Neural cell (in vitro differentiated cells): ENCODE measurements around the gene HLCS. TPM values are rescaled to one million over a fixed set of nuclear protein-coding genes. Genes with fewer than 3 reads are reported as not detected.

Source experiments
- H2AFZ ChIP-seq: fragments of 200-600, 300-800 bp; sonication (generic), shearing (Covaris generic); 2 replicates; pipeline ENCODE4 v1.6.0; 2014; ENCODE audit warnings: low read depth, mild to moderate bottlenecking, antibody characterized with exemption, low read length, moderate library complexity
- H3F3A ChIP-seq: fragments of 200-600 bp; shearing (Covaris generic); 2 replicates; pipeline ENCODE4 v1.6.1; 2016; ENCODE audit warnings: mild to moderate bottlenecking, moderate library complexity, mixed read lengths, antibody characterized with exemption, low read length; ENCODE audit not compliant: insufficient read depth, poor library complexity, severe bottlenecking
- H3K27ac ChIP-seq: fragments of 200-600, 300-800 bp; sonication (generic), shearing (Covaris generic); 2 replicates; pipeline ENCODE4 v1.5.1; 2014; ENCODE audit warnings: mild to moderate bottlenecking, low read length, moderate library complexity
- H3K27me3 ChIP-seq: fragments of 300-800, 200-600 bp; sonication (generic), shearing (Covaris generic); 2 replicates; pipeline ENCODE4 v1.6.0; 2014; ENCODE audit warnings: mild to moderate bottlenecking, low read depth, low read length, moderate library complexity; ENCODE audit not compliant: insufficient read depth
- H3K36me3 ChIP-seq: fragments of 300-800, 200-600 bp; sonication (generic), shearing (Covaris generic); 2 replicates; pipeline ENCODE4 v1.5.1; 2014; ENCODE audit warnings: mild to moderate bottlenecking, antibody characterized with exemption, low read length, moderate library complexity; ENCODE audit not compliant: insufficient read depth
- H3K4me2 ChIP-seq: fragments of 300-800, 200-600 bp; sonication (generic), shearing (Covaris generic); 2 replicates; pipeline ENCODE4 v1.6.0; 2014; ENCODE audit warnings: mild to moderate bottlenecking, low read length
- H3K4me3 ChIP-seq: fragments of 300-800, 200-600 bp; sonication (generic), shearing (Covaris generic); 2 replicates; pipeline ENCODE4 v1.5.1; 2014; ENCODE audit warnings: mild to moderate bottlenecking, low read length, moderate library complexity
- H3K79me2 ChIP-seq: fragments of 200-600 bp; shearing (Covaris generic); replicated peaks from 2 replicates; pipeline ENCODE4 v1.6.0; 2014; ENCODE audit warnings: mild to moderate bottlenecking, low read length, moderate library complexity; ENCODE audit not compliant: insufficient read depth
- H3K9ac ChIP-seq: fragments of 300-800, 200-600 bp; sonication (generic), shearing (Covaris generic); 2 replicates; pipeline ENCODE4 v1.6.1; 2016; ENCODE audit warnings: mild to moderate bottlenecking, low read length, mixed read lengths
- H3K9me2 ChIP-seq: fragments of 200-600 bp; shearing (Covaris generic); 2 replicates; pipeline ENCODE4 v1.6.1; 2016; ENCODE audit warnings: mild to moderate bottlenecking, low read length, mixed read lengths; ENCODE audit not compliant: insufficient read depth
- H3K9me3 ChIP-seq: fragments of 200-600, 300-800 bp; sonication (generic), shearing (Covaris generic); 2 replicates; pipeline ENCODE4 v1.6.1; 2016; ENCODE audit warnings: mild to moderate bottlenecking, mixed run types, low read length, moderate library complexity, mixed read lengths
- H4K20me1 ChIP-seq: fragments of 200-600 bp; shearing (Covaris generic); 2 replicates; pipeline ENCODE4 v1.6.1; 2016; ENCODE audit warnings: mild to moderate bottlenecking, mixed run types; ENCODE audit not compliant: insufficient read depth
- CTCF ChIP-seq: fragments of 450-650 bp; IDR thresholded peaks from 2 replicates; pipeline ENCODE4 v1.5.1; 2014; ENCODE audit warnings: antibody characterized with exemption, mild to moderate bottlenecking, moderate library complexity; ENCODE audit not compliant: poor library complexity, severe bottlenecking
- EP300 ChIP-seq: fragments of 450-650 bp; conservative IDR thresholded peaks from 2 replicates; pipeline ENCODE4 v1.6.1; 2014; ENCODE audit warnings: antibody characterized with exemption, mild to moderate bottlenecking, moderate library complexity; ENCODE audit not compliant: poor library complexity, severe bottlenecking
- EZH2 ChIP-seq: fragments of 200-600, 300-800 bp; shearing (Covaris generic), sonication (generic); IDR thresholded peaks from 2 replicates; pipeline ENCODE4 v1.6.1; 2014; ENCODE audit warnings: antibody characterized with exemption, low read length, borderline replicate concordance, mild to moderate bottlenecking; ENCODE audit not compliant: insufficient read depth, poor library complexity, severe bottlenecking
- MXI1 ChIP-seq: fragments of 450-650 bp; conservative IDR thresholded peaks from 2 replicates; pipeline ENCODE4 v1.6.1; 2014; ENCODE audit warnings: antibody characterized with exemption, mild to moderate bottlenecking; ENCODE audit not compliant: poor library complexity, severe bottlenecking
- POLR2AphosphoS5 ChIP-seq: IDR thresholded peaks from 2 replicates; pipeline ENCODE4 v1.6.1; 2012
- RAD21 ChIP-seq: fragments of 450-650 bp; conservative IDR thresholded peaks from 2 replicates; pipeline ENCODE4 v1.6.1; 2014; ENCODE audit warnings: antibody characterized with exemption, mild to moderate bottlenecking, moderate library complexity
- REST ChIP-seq: IDR thresholded peaks from 2 replicates; pipeline ENCODE4 v1.6.1; 2012; ENCODE audit warnings: borderline replicate concordance
- SMC3 ChIP-seq: fragments of 450-650 bp; conservative IDR thresholded peaks from 2 replicates; pipeline ENCODE4 v1.6.1; 2014; ENCODE audit warnings: antibody characterized with exemption, mild to moderate bottlenecking, moderate library complexity; ENCODE audit not compliant: poor library complexity
- TAF1 ChIP-seq: IDR thresholded peaks from 2 replicates; pipeline ENCODE4 v1.6.1; 2012; ENCODE audit warnings: low read depth
- polyA plus RNA-seq: library from polyadenylated mRNA; depleted of rRNA; stranded (reverse); fragments of >200 nt; gene quantifications from 2 replicates; pipeline ENCODE4 v1.2.3, GENCODE V29; 2014

HLCS gene
- polyA plus RNA-seq, 1 donor from 2014 or later, result 12.1 TPM

- no peak overlapping the region for H3K4me2 ChIP-seq
- no peaks in the 10 kb centered on the region for H3K79me2 ChIP-seq
- peaks cover 4% of the 10 kb centered on the region for H3K9me3 ChIP-seq
- H2AFZ ChIP-seq, result no peak overlapping the region
- no peak for TF ChIP-seq TAF1
- TF ChIP-seq CTCF, result no peak
- TF ChIP-seq POLR2AphosphoS5, result no peak
- no peak for TF ChIP-seq EZH2
- no peak for TF ChIP-seq MXI1
- TF ChIP-seq RAD21, result no peak
- no peak for TF ChIP-seq SMC3
- no peak for TF ChIP-seq EP300
- TF ChIP-seq REST, result no peak
- H3K4me3 ChIP-seq, result no peak overlapping the region
- H3K9me2 ChIP-seq, result no peaks in the 10 kb centered on the region
- H3K36me3 ChIP-seq, result no peaks in the 10 kb centered on the region
- no peaks in the 10 kb centered on the region for H3K27me3 ChIP-seq
- H3F3A ChIP-seq, result no peaks in the 10 kb centered on the region
- no peaks in the 10 kb centered on the region for H4K20me1 ChIP-seq
- no peak overlapping the region for H3K9ac ChIP-seq
- no peak overlapping the region for H3K27ac ChIP-seq
These were observed 93.0 kb downstream of the HLCS start for GRCh38 chr21:36873513-36873912.

GRCh38 chr21:36867291-36867905, 99.1 kb downstream of the HLCS start:
- Histone ChIP-seq H3K4me2 (no peak overlapping the region), H3K36me3 (no peaks in the 10 kb centered on the region)

GRCh38 chr21:36866419-36866818, 100.0 kb downstream of the HLCS start:
- Histone ChIP-seq H3K27me3 (no peaks in the 10 kb centered on the region), H3K27ac (no peak overlapping the region), H3F3A (no peaks in the 10 kb centered on the region), H3K36me3 (no peaks in the 10 kb centered on the region), H3K9me3 (no peaks in the 10 kb centered on the region), H3K4me2 (no peak overlapping the region), H3K4me3 (no peak overlapping the region), H3K79me2 (no peaks in the 10 kb centered on the region), H3K9ac (no peak overlapping the region), H3K9me2 (no peaks in the 10 kb centered on the region), H4K20me1 (no peaks in the 10 kb centered on the region), H2AFZ (no peak overlapping the region)
- TF ChIP-seq REST (no peak), RAD21 (no peak), TAF1 (no peak), SMC3 (no peak), EZH2 (no peak), POLR2AphosphoS5 (no peak), EP300 (no peak), CTCF (no peak), MXI1 (no peak)

More at GRCh38 chr21:36867291-36867905, 99.1 kb downstream of the HLCS start:
- H3K9me2 ChIP-seq, result no peaks in the 10 kb centered on the region
- no peak overlapping the region for H3K9ac ChIP-seq
- no peak overlapping the region for H2AFZ ChIP-seq
- H3K79me2 ChIP-seq, result no peaks in the 10 kb centered on the region
- TF ChIP-seq MXI1, result no peak
- no peaks in the 10 kb centered on the region for H3K27me3 ChIP-seq
- H3F3A ChIP-seq, result no peaks in the 10 kb centered on the region
- no peaks in the 10 kb centered on the region for H4K20me1 ChIP-seq
- H3K27ac ChIP-seq, result no peak overlapping the region
- H3K9me3 ChIP-seq, result no peaks in the 10 kb centered on the region
- no peak overlapping the region for H3K4me3 ChIP-seq
